H9 (cell line): ENCODE results near the gene STAMBPL1. TPM values are rescaled to one million over a fixed set of nuclear protein-coding genes. Genes with fewer than 3 reads are reported as not detected.

ENCODE experiments used
- DNase-seq: peaks from one replicate; pipeline ENCODE4 v3.0.0-alpha.2; 2017
- H2AFZ ChIP-seq: one replicate; pipeline ENCODE4 v1.6.1; 2013; ENCODE audit warnings: mild to moderate bottlenecking, low read length, control low read depth, moderate library complexity
- H2AK5ac ChIP-seq: 2 replicates; pipeline ENCODE4 v1.6.1; 2013; ENCODE audit warnings: low read length, control low read depth, mixed read lengths; ENCODE audit not compliant: insufficient read length
- H2BK120ac ChIP-seq: one replicate; pipeline ENCODE4 v1.6.1; 2013; ENCODE audit warnings: low read depth, mild to moderate bottlenecking, low read length, control low read depth, inconsistent platforms; ENCODE audit not compliant: poor library complexity, severe bottlenecking
- H2BK12ac ChIP-seq: 2 replicates; pipeline ENCODE4 v1.6.1; 2013; ENCODE audit warnings: low read length, control low read depth, mixed read lengths, low read depth; ENCODE audit not compliant: insufficient read length
- H2BK15ac ChIP-seq: 2 replicates; pipeline ENCODE4 v1.6.1; 2013; ENCODE audit warnings: low read depth, low read length, control low read depth
- H2BK20ac ChIP-seq: one replicate; pipeline ENCODE4 v1.6.1; 2013; ENCODE audit warnings: low read depth, mild to moderate bottlenecking, low read length, control low read depth, inconsistent platforms; ENCODE audit not compliant: poor library complexity, severe bottlenecking
- H2BK5ac ChIP-seq: 2 replicates; pipeline ENCODE4 v1.6.1; 2013; ENCODE audit warnings: low read length, control low read depth, mixed read lengths; ENCODE audit not compliant: insufficient read length
- H3K14ac ChIP-seq: 2 replicates; pipeline ENCODE4 v1.6.1; 2013; ENCODE audit warnings: low read length, control low read depth; ENCODE audit not compliant: insufficient read depth
- H3K18ac ChIP-seq: 2 replicates; pipeline ENCODE4 v1.6.1; 2013; ENCODE audit warnings: low read depth, mild to moderate bottlenecking, mixed read lengths, low read length, control low read depth; ENCODE audit not compliant: insufficient read length
- H3K23ac ChIP-seq: 2 replicates; pipeline ENCODE4 v1.6.1; 2013; ENCODE audit warnings: low read length, control low read depth, mixed read lengths, low read depth; ENCODE audit not compliant: insufficient read length
- H3K23me2 ChIP-seq: 2 replicates; pipeline ENCODE4 v1.6.1; 2013; ENCODE audit warnings: low read depth, mild to moderate bottlenecking, mixed read lengths, low read length, control low read depth; ENCODE audit not compliant: insufficient read length, poor library complexity, severe bottlenecking
- H3K27ac ChIP-seq: 2 replicates; pipeline ENCODE4 v1.5.1; 2013; ENCODE audit warnings: low read length, control low read depth, mixed read lengths, low read depth; ENCODE audit not compliant: insufficient read length
- H3K27me3 ChIP-seq: 2 replicates; pipeline ENCODE4 v1.6.1; 2013; ENCODE audit warnings: low read length, control low read depth, inconsistent platforms; ENCODE audit not compliant: insufficient read depth
- H3K4ac ChIP-seq: 2 replicates; pipeline ENCODE4 v1.6.1; 2013; ENCODE audit warnings: low read depth, mild to moderate bottlenecking, control low read depth, inconsistent platforms, low read length, moderate library complexity
- H3K4me1 ChIP-seq: 2 replicates; pipeline ENCODE4 v1.6.1; 2013; ENCODE audit warnings: low read length, control low read depth, inconsistent platforms; ENCODE audit not compliant: insufficient read depth
- H3K4me2 ChIP-seq: 2 replicates; pipeline ENCODE4 v1.6.1; 2013; ENCODE audit warnings: low read length, control low read depth, mixed read lengths; ENCODE audit not compliant: insufficient read length, insufficient read depth
- H3K56ac ChIP-seq: 2 replicates; pipeline ENCODE4 v1.6.1; 2013; ENCODE audit warnings: low read depth, mild to moderate bottlenecking, mixed read lengths, low read length, control low read depth; ENCODE audit not compliant: insufficient read length
- H3K79me1 ChIP-seq: 2 replicates; pipeline ENCODE4 v1.6.1; 2013; ENCODE audit warnings: low read depth, mild to moderate bottlenecking, moderate library complexity, low read length, control low read depth, inconsistent platforms; ENCODE audit not compliant: insufficient read depth, poor library complexity, severe bottlenecking
- H3K79me2 ChIP-seq: 2 replicates; pipeline ENCODE4 v1.6.1; 2013; ENCODE audit warnings: low read length, control low read depth, inconsistent platforms; ENCODE audit not compliant: insufficient read depth
- H3K9ac ChIP-seq: 2 replicates; pipeline ENCODE4 v1.6.1; 2013; ENCODE audit warnings: low read length, control low read depth, mixed read lengths; ENCODE audit not compliant: insufficient read length; ENCODE audit errors: extremely low read depth
- H3K9me3 ChIP-seq: one replicate; pipeline ENCODE4 v1.6.1; 2013; ENCODE audit warnings: low read depth, low read length, inconsistent platforms; ENCODE audit not compliant: control insufficient read depth
- H3T11ph ChIP-seq: one replicate; pipeline ENCODE4 v1.6.1; 2013; ENCODE audit warnings: mild to moderate bottlenecking, low read length, control low read depth, inconsistent platforms
- H4K20me1 ChIP-seq: one replicate; pipeline ENCODE4 v1.6.1; 2013; ENCODE audit not compliant: control insufficient read depth, insufficient read length, insufficient read depth
- H4K5ac ChIP-seq: 2 replicates; pipeline ENCODE4 v1.6.1; 2013; ENCODE audit warnings: low read depth, mild to moderate bottlenecking, mixed read lengths, low read length, control low read depth; ENCODE audit not compliant: insufficient read length
- H4K8ac ChIP-seq: replicated peaks from 2 replicates; pipeline ENCODE4 v1.6.1; 2013; ENCODE audit warnings: low read length, control low read depth, mixed read lengths, low read depth; ENCODE audit not compliant: insufficient read length
- H4K91ac ChIP-seq: 2 replicates; pipeline ENCODE4 v1.6.1; 2013; ENCODE audit warnings: low read depth, mild to moderate bottlenecking, moderate library complexity, mixed read lengths, low read length, control low read depth; ENCODE audit not compliant: insufficient read length
- H3K27ac Mint-ChIP-seq, 3 experiments: 2 replicates in 2 of 3; 3 replicates in 1 of 3; pipeline ENCODE4 v1.8.0; 2020 to 2021; ENCODE audit warnings: mixed read lengths in 3 of 3, mild to moderate bottlenecking in 1 of 3, moderate library complexity in 1 of 3
- H3K27me3 Mint-ChIP-seq: 2 replicates; pipeline ENCODE4 v1.8.0; 2021; ENCODE audit warnings: low read depth, mild to moderate bottlenecking, moderate library complexity, mixed read lengths
- H3K36me3 Mint-ChIP-seq, 3 experiments: 2 replicates in 2 of 3; 3 replicates in 1 of 3; pipeline ENCODE4 v1.8.0; 2020 to 2021; ENCODE audit warnings: low read depth in 3 of 3, mixed read lengths in 3 of 3; ENCODE audit not compliant: insufficient read depth in 1 of 3
- H3K4me1 Mint-ChIP-seq, 2 experiments: 2 replicates each; pipeline ENCODE4 v1.8.0; 2020; ENCODE audit warnings: mixed read lengths in 2 of 2
- H3K4me3 Mint-ChIP-seq, 2 experiments: 2 replicates in 1 of 2; 3 replicates in 1 of 2; pipeline ENCODE4 v1.8.0; 2020 to 2021; ENCODE audit warnings: mild to moderate bottlenecking in 2 of 2, mixed read lengths in 2 of 2, moderate library complexity in 1 of 2
- H3K9me3 Mint-ChIP-seq, 2 experiments: 2 replicates in 1 of 2; 3 replicates in 1 of 2; pipeline ENCODE4 v1.8.0; 2020; ENCODE audit warnings: mild to moderate bottlenecking in 2 of 2, mixed read lengths in 2 of 2, moderate library complexity in 1 of 2
- CTCF ChIP-seq: fragments of 200-600 bp; sonication (generic); conservative IDR thresholded peaks from 3 replicates; pipeline ENCODE4 v1.8.0; 2021; ENCODE audit warnings: antibody characterized with exemption, mild to moderate bottlenecking
- WGBS: extraction: QIAGEN DNeasy Blood & Tissue Kit; methylation state at CpG from one replicate; pipeline ENCODE4 v1.1.7; 2013; ENCODE audit warnings: missing lambda C conversion rate, low lambda C conversion rate, mixed read lengths; ENCODE audit not compliant: insufficient read length; ENCODE audit errors: extremely low coverage; 5-methylcytosine and 5-hydroxymethylcytosine counted together
- total RNA-seq: library from RNA; stranded (reverse); gene quantifications from 2 replicates; pipeline ENCODE4 v1.2.1, GENCODE V29; 2021

Gene STAMBPL1
- total RNA-seq, 1 experiment from 2014 or later = 3.2 TPM

- H3K18ac ChIP-seq = no peak overlapping the region
- H3K9me3 Mint-ChIP-seq = no peaks in the 10 kb centered on the region
- H3K4me3 Mint-ChIP-seq = no peak overlapping the region
- DNase-seq = no peak
- H3K36me3 Mint-ChIP-seq = no peaks in the 10 kb centered on the region
- no CpG with 5 or more reads among the region's 2 CpGs for WGBS
- H2BK12ac ChIP-seq = no peak overlapping the region
- no peak overlapping the region for H2BK15ac ChIP-seq
- no peak overlapping the region for H3K9ac ChIP-seq
- no peak overlapping the region for H3K27ac ChIP-seq
- no peak overlapping the region for H4K5ac ChIP-seq
- H4K8ac ChIP-seq = no peak overlapping the region
- H3K4me1 Mint-ChIP-seq = peaks cover 5 to 7% of the 10 kb centered on the region in 2 experiments; a peak in 3 of 4 replicates
- H3K4ac ChIP-seq = no peak overlapping the region
- H3K27ac Mint-ChIP-seq = no peak overlapping the region
- no peak overlapping the region for H3K56ac ChIP-seq
- no peaks in the 10 kb centered on the region for H4K20me1 ChIP-seq
- H3K79me1 ChIP-seq = no peaks in the 10 kb centered on the region
- H3K14ac ChIP-seq = no peak overlapping the region
- H2AFZ ChIP-seq = no peak overlapping the region
- no peak for TF ChIP-seq CTCF
- H3K4me1 ChIP-seq = no peaks in the 10 kb centered on the region
- no peak overlapping the region for H3K23ac ChIP-seq
- no peaks in the 10 kb centered on the region for H3K23me2 ChIP-seq
- no peaks in the 10 kb centered on the region for H3K27me3 ChIP-seq
- no peaks in the 10 kb centered on the region for H3K79me2 ChIP-seq
- no peak overlapping the region for H2AK5ac ChIP-seq
- no peak overlapping the region for H3T11ph ChIP-seq
- no peak overlapping the region for H2BK20ac ChIP-seq
- no peak overlapping the region for H2BK120ac ChIP-seq
- H4K91ac ChIP-seq = no peak overlapping the region
- H3K4me2 ChIP-seq = no peak overlapping the region
- H3K9me3 ChIP-seq = no peaks in the 10 kb centered on the region
- no peak overlapping the region for H2BK5ac ChIP-seq
- H3K27me3 Mint-ChIP-seq = no peaks in the 10 kb centered on the region; the same call in 1 of the 2 replicates
Measured at GRCh38 chr10:88866454-88866853, 13.6 kb upstream of the STAMBPL1 start.
